Fibroblast of skin of right biceps (primary cell): ENCODE measurements around the gene SLC26A8.
"Not testable (repeated sequence)": the region's sequence is repeated elsewhere in the genome, so short reads cannot be mapped to it uniquely, and the experiment has no call there.

Experiments
- DNase-seq: peaks from one replicate; pipeline ENCODE4 v3.0.0-alpha.2; 2013

The SLC26A8 gene

DNA sequence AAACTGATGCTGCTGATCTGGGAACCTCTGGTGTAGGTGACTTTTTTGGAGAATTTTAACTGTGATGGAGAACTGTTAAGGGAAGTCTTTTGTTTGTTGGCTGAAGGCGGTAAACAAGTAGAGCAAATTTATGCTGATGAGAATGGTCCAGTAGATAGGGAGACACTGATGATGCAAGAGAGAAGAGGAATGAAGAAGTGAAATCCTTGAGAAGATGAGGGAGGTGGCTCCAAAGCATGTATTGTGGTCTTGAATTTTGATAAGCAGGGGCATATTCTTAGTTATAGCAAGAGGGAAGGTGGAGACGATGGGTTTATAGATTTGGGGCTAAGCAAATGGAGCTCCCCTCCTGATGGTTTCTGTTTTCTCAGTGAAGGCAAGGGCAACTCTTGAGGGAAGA is 25.1 kb upstream of the SLC26A8 start:
- DNase-seq, result no peak

DNA sequence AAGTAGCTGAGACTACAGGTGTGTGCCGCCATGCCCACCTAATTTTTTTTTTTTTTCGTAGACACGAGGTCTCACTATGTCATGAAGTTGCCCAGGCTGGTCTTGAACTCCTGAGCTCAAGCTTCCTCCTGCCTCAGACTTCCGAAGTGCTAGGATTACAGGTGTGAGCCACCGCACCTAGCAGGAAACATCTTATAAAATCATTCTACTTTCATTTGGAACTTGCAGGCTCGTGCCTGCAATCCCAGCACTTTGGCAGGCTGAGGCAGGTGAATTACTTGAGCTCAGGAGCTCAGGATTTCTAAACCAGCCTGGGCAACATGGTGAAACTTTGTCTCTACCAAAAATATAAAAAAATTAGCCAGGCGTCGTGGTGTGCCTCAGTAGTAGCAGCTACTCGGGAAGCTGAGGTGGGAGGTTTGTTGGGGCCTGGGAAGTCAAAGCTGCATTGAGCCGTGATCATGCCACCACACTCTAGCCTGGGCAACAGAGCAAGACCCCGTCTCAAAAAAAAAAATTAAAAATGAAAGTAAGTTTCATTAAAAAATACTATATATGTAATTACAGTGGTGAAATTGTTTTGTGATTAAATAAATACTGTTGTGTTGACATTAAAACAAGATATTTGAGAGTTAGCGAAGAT is 18.3 kb upstream of the SLC26A8 start:
- DNase-seq, result no peak

- DNase-seq, result no peak
These were observed 16.5 kb upstream of the SLC26A8 start for GRCh38 chr6:36040958-36041357.

GRCh38 chr6:36039112-36039511 is 14.7 kb upstream of the SLC26A8 start:
- no peak for DNase-seq

DNA sequence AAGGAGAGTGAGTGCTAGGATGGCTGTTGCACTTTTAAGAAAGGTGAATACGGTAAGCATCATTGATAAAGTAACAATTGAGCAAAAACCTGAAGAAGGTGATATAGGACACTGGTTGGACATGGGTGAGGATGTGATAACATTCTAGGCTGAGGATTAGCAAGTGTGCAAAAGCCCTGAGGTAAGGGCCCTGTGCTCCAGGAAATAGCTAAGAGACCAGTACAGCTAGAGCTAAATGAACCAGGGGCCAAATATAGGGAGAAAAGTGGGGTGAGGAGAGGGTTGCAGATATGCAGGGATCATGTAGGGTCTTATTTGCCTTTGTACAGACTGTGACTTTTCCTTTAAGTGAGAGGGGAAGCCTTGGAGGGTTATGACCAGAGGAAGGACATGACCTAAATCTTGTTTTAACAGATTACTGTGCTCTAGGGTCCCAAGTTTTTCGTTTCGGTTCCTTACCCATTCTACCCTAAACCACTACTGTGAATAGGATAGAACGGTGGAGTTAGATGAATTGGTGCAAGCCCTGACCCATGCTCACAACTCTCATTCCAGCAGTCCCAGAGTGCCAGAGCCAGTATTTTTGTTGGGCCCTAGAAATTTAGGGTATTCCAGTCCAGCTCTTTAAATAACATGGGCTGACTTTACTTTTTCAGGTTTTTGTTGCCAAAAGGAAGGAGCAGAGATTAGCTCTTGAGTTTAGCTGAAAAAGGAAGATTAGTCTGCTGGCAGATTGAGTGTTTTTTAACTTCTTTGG is 13.9 kb upstream of the SLC26A8 start:
- DNase-seq, result no peak

DNA sequence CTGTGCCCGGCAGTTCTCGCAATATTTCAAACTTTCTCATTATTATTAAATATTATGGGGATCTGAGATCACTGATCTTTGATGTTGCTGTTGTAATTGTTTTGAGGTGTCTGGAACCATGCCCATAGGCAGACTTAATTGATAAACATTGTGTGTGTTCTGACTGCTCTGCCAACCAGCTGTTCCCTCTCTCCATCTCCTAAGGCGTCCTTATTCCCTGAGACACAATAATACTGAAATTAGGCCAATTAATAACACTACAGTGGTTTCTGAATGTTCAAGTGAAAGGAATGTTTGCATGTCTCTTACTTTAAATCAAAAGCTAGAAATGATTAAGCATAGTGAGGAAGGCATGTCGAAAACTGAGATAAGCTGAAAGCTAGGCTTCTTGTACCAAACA is 10.8 kb upstream of the SLC26A8 start:
- DNase-seq, result no peak

DNA sequence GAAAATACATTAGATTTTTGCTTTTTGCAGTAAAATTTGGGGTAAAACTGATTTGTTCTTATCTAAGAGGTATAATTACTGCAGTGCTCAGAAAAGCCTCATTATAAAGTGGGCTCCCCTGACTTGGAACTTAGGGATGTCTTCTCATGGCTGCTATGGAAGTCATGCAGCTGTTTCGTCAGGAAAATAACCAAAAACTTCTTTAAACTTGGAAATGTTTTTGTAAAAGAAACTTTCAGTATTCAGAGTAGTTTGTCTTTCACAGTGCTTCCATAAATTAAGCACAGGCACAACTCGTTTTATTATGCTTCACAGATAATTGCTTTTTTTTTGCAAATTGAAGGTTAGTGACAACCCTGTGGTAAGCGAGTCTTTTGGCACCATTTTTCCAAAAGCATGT is 10.0 kb upstream of the SLC26A8 start:
- DNase-seq, result no peak

DNA sequence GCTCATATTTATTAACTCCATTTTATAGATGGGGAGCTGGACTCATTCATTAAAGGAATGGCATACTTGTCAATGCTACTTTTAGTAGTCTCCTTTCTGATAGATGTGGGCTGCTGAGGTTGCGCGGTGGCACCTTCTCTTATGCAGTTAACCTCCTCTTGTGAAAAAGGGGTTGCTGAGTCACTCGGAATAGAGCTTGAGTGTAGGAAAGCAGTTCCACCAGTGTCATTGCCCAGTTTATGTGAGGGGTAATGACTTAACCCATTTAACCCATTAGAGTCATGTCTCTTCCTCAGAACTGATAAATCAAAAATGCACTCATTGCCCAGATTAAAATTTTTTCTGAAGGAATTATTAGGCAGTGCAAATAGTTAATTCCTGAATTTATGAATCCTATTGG is 9.5 kb upstream of the SLC26A8 start:
- DNase-seq, result peak; percentile 8

DNA sequence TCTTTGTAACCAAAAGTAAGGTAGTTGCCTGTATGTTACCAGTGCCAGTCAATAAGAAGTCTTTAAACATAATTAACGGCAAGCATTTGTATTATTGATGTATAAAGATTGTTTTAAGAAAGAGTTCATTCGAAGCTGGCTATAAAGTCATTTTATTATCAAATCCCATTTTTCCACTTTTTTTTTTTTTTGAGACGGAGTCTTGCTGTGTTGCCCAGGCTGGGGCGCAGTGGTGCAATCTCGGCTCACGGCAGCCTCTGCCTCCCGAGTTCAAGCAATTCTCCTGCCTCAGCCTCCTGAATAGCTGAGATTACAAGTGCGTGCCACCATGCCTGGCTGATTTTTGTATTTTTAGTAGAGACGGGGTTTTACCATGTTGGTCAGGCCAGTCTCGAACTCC is 8.7 kb upstream of the SLC26A8 start:
- DNase-seq, result not testable (repeated sequence)

DNA sequence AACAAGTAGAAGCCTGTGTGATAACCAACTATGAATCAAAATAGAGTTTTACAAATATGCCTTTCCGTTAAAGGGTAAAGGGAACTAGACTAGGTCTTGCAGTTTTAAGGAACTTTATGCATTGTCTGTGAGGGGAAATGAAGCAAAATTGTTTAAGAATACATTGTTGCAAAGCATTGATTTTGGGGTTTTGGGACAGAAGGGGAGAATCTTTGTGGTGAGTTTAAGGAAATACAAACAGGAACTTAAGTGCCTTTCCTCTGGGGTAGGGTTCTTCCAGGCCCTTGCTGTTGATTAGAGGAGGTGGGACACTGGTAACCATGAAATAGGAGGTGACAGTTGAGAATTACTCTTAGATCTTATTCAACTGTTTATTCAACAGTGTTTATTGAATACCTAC is 7.8 kb upstream of the SLC26A8 start:
- no peak for DNase-seq

- DNase-seq, result peak; percentile 62
These were observed 5.0 kb upstream of the SLC26A8 start for GRCh38 chr6:36029464-36029863.

GRCh38 chr6:36028877-36029324 is 4.5 kb upstream of the SLC26A8 start:
- DNase-seq, result peak; percentile 73

DNA sequence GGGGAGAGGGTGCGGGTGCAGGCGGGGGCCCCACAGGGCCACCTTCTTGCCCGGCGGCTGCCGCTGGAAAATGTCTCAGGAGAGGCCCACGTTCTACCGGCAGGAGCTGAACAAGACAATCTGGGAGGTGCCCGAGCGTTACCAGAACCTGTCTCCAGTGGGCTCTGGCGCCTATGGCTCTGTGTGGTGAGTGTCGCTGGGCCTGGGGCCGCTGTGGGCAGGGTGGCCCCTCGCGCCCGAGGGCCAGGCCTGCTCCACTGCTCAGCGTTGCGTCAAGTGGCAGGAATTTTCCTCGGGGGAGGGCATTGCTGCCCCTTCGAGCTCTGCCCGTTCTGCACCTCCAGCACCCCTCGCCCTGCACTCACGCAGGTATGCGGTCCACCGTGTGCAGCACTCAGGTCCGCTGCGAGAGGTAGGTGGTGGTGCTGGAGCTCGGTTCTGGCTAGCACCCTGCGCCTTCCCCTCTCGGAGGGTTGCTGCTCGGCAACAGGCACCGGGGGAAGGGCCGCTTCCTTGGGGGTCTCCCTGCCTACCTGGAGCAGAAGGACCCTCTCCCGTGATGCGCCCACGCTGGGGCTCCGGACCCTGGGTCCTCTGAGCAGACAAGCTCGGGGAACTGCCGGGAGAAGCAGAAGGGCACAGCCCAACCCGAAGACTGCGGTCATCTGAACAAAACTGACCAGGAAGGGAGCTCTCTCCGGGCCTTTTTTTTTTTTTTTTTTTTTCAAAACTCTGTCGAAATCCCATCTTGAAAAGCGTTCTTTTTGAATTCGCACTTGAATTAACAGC is 3.8 kb upstream of the SLC26A8 start:
- DNase-seq, result peak; percentile 22

DNA sequence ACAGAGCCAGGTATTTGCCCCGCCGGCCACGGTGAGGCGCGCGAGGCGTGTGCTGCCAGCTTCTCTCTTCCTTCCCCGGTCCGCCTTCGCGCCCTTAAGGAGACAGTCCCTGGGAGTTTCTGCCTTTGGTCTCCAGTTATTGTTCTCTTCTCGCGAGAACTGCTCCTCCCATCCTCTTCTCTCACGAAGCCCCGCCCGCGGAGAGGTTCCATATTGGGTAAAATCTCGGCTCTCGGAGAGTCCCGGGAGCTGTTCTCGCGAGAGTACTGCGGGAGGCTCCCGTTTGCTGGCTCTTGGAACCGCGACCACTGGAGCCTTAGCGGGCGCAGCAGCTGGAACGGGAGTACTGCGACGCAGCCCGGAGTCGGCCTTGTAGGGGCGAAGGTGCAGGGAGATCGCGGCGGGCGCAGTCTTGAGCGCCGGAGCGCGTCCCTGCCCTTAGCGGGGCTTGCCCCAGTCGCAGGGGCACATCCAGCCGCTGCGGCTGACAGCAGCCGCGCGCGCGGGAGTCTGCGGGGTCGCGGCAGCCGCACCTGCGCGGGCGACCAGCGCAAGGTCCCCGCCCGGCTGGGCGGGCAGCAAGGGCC is 3.2 kb upstream of the SLC26A8 start, which contains the start of gene MAPK14:
TSS of gene MAPK14 (plus strand) at position 308 of the 587 bp plus-strand sequence. CDS start 350 bp downstream, outside the sequence.
- peak; percentile 100 for DNase-seq

DNA sequence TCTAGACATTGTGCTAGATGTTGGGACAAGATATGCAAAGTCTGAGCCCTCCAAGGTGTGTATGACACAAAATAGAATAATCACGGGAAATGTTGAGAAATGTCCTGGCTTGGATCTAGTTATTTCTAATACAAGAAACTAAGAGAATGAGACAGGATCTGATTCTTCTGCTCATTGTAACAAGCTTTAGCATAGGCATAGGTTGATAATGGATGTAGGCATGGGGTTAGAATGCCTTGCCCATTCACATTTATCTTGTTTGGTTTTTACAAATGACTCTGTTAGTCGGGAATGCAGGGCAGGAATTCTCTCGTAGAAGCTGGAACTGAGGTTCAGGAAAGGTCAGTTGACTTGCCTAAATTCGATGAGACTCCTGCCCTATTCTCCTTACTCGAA is 1.5 kb upstream of the SLC26A8 start:
- DNase-seq, result peak; percentile 43

DNA sequence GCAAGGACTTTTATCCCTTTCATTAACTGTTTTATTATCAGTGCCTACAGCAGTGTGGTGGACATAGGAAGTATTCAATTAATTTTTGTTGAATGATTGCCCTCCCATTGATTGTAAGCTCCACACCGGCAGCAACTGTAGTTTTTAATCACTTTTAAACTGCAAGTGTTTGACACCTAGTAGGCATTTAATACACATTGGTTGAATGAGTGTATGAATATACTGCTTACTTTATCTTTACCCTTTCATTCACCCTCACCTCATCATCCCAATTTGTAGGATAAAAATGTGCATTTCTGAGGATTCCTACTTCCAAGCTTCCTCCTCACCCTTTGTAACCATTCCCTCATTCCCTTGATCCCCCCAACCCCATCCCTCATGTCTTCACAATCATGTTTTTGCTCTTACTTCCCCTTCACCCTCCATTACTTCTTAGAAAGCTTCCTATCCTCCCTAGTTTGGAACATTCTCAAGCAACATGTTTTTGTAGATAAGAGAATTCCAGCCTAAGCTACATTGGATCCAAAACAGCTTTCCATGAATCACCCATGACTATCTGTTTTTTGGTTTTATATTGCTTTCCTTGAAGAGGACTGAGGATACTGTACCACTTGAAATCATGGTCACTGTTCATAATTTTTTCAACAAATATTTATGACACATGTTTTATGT is 955 bp upstream of the SLC26A8 start:
- peak; percentile 36 for DNase-seq

- no peak for DNase-seq
These were observed 4.3 kb downstream of the SLC26A8 start for GRCh38 chr6:36020154-36020553.

GRCh38 chr6:36019167-36019566 is 5.3 kb downstream of the SLC26A8 start:
- no peak for DNase-seq

- no peak for DNase-seq
These were observed 6.1 kb downstream of the SLC26A8 start for GRCh38 chr6:36018339-36018738.

DNA sequence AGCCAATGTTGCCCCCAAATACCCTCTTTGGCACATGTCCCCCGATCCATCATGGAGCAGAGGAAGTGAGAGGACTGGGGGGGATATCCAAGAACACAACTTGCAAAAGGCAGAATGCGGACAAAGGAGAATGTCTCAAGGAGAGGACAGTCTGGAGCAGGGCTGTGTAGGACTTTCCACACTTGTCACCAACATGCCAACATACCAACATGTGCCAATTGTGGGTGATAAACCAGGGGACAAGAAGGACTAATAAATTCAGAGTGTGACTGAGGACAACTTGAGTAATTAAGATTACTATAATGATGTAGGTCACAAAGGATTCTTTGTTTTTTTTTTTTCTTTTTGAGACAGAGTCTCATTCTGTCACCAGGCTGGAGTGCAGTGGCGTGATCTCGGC is 8.8 kb downstream of the SLC26A8 start:
- DNase-seq, result no peak

- DNase-seq, result no peak
These were observed 24.0 kb downstream of the SLC26A8 start for GRCh38 chr6:36000451-36000850.

- DNase-seq, result no peak
These were observed 31.3 kb downstream of the SLC26A8 start for GRCh38 chr6:35993150-35993549.

DNA sequence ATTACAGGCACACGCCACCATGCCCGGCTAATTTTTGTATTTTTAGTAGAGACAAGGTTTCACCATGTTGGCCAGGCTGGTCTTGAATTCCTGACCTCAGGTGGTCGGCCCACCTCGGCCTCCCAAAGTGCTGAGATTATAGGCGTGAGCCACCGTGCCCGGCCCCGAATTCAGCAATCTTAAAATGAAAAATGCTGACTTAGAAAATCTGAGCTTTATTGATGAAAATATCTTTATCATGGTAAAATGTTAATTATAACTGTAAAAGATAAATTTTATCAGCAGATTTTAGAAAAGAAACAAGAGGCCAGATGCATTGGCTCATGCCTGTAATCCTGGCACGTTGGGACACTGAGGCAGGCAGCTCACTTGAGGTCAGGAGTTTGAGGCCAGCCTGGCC is 36.4 kb downstream of the SLC26A8 start:
- DNase-seq, result not testable (repeated sequence)
